ENCODE data around the gene PLEKHG2.

Gene PLEKHG2

DNA sequence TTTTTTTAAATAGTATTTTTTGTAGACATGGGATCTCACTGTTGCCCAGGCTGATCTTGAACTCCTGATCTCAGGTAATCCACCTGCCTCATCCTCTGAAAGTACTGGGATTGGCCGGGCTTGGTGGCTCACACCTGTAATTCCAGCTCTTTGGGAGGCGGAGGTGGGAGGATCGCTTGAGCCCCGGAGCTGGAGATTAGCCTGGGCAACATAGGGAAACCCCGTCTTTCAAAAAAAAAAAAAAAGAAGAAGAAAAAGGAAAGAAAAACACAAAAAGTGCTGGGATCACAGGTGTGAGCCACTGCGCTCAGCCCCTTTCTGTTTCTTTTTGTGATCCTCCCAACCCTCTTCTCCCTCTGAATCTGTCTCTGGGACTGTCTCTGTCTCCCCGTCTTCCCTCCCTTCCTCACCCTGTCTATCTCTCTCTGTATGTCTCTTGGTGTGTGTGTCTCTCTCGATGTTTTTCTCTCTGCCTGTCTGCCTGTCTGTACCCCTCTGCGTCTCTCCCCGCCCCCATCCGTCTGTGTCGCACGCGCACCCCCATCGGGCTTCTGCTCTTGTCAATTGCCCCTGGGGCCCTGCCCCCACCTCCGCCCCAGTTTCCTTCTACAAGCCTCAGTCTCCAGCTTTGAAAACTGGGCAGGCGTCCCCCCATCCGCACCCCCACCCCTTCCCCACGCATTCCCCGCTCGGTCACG lies 6.4 kb upstream of the PLEKHG2 start:
- peak; percentile 70 for DNase-seq (ENCODE audit: low read depth)

DNA sequence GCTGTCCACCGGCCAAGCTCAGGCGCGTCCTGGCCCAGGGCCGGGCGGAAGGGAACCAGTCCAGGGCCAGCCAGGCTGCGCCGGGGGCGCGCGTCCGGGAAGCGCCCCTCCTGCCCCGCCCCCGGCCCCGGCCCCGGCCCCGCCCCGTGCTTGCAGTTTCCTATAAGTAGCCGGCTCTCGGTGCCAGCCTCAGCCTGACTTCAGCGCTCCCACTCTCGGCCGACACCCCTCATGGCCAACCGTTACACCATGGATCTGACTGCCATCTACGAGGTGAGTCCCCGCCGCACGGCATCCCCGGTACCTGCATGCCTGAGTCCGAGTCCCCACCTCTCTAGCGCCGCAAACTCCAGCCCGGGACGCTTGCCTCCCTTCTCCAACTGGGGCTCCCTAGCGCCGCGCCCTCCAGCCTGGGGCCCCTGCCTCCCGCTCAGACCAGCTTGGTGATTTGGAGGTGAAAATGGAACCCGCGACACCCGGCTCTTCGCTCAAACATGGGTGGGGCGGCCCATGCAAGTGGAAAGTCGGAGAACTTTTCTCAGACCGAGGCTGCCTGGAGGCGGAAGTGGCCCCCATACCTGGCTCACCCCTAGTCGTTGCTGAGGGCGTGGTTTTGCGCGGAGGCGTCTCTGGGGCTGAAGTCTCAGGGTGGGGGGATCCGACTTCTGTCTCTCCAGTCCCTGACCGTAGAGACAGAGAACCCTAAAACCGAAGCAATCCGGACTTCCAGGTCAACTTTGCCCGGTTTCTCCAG lies 5.6 kb upstream of the PLEKHG2 start, which contains the start of gene ZFP36:
ZFP36 (plus strand) TSS at position 192 of the 754 bp plus-strand sequence; CDS start at position 250, 58 bp downstream.
- peak; percentile 82 for DNase-seq (ENCODE audit: low read depth)

DNA sequence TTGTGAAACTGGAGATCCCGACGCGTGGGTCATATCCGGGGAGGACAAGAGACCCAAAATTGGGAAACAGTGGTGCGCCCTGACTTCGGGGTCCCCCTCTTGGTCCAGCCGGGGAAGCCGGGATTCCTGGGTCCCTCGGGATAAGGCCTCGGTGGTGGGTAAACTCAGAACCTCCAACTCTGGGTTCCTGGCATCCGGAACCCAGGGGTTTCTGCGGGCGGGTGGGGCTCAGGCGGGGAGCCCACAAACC lies 5.1 kb upstream of the PLEKHG2 start:
- DNase-seq (ENCODE audit: low read depth) = no peak

GRCh38 chr19:39407660-39408391 lies 4.6 kb upstream of the PLEKHG2 start:
- DNase-seq (ENCODE audit: low read depth) = peak; percentile 42

GRCh38 chr19:39408392-39409207 lies 3.9 kb upstream of the PLEKHG2 start:
- no peak for DNase-seq (ENCODE audit: low read depth)

GRCh38 chr19:39409208-39410016 lies 3.1 kb upstream of the PLEKHG2 start:
- DNase-seq (ENCODE audit: low read depth) = peak; percentile 63

DNA sequence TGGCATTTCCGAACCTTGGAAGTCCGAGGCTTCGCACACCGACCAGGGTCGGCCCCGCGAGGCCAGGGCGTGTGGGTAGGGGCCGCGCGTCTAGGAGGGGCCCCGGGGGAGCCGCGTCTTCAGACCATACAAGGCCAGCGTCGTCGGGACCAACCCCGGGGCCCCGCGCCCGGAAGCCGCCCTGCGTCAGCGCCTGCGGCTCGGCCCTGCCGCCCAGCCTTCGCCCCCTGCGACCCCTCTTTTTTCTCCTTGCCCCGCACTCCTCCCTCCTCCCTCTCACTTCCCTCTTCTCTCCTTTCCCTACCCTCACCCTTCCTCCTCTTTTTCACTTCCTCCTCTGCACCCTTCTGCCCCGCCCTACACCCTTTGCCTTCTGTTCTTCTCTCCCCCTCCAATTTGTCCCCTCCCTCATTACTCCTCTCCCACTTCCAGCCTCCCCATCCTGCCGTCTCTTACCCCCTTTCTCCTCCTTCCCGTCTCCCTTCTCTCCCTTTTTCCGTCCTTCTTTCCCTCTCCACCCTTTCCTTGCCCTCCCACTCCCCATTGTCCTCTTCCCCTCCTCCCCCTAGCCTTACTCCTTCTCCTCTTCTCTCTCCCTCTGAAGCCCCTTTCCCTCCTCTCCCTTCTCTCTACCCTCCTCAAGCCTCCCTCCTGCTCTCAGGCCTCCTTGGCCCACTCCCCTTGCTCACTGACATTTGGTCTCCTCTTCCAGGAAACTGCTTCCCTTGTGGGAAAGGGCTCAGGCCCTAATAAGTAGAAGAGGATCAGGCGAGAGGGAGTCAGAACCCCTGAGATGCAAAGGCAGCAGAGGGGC lies 2.2 kb upstream of the PLEKHG2 start:
- DNase-seq (ENCODE audit: low read depth) = peak; percentile 53

DNA sequence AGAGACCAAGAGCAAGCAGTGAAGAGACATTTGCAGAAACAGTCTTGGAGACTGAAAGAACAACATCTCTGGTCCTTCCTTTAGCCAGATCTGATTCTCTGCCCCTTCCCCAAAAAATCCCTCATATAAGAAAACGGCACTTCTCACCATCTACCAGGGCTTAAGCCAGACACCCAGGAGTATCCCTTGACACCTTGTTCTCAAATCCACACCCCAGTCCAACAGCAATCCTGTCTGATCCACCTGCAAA lies 1.7 kb upstream of the PLEKHG2 start:
- DNase-seq (ENCODE audit: low read depth) = no peak

DNA sequence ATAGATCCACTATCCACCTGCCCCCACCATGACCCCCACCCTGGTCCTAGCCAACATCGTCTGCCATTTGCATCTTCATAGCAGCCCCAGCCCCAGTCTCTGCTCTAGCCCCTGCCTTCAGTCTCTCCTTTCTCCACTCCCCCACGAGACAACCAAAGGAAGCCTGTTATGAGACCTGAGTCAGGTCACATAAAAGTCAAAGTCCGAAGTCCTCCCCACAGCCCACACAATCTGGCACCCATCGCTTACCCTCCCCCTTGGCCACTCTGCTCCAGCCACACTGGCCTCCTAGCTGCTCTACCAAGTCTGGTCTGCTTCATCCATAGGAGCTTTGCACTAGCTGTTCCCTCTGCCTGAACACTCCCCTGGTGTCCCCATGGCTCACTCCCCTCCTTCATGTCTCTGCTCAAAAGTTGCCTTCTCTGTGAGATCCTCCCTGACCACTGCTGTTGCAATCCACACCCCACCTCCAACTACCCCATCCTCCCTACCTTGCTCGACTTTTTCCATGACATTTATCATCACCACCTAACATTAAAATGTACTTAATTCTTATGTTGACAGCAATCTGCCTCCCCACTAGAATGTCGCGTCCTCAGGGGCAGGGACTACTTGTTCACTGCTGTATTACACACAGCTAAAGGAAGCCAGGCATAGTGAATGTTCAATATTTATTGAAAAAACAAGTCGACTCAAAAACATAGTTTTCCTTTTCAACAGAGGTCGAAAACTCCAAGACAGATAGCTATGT lies 1.2 kb upstream of the PLEKHG2 start:
- no peak for DNase-seq (ENCODE audit: low read depth)

DNA sequence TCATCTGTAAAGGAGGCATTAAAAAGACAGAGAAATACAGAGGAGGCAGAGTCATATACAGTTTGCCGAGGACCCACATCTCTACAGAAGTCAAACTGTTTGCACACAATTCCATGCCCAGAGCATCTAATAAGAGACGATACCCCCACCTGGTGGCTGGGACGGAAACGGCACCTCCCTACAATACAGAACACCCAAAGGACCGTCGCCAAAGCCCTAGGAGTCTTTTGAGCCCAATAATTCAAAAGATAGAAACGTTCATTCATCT lies 703 bp upstream of the PLEKHG2 start:
- DNase-seq (ENCODE audit: low read depth) = peak; percentile 82

- no peak for DNase-seq (ENCODE audit: low read depth)
Measured at GRCh38 chr19:39412867-39413271, 400 bp downstream of the PLEKHG2 start.

DNA sequence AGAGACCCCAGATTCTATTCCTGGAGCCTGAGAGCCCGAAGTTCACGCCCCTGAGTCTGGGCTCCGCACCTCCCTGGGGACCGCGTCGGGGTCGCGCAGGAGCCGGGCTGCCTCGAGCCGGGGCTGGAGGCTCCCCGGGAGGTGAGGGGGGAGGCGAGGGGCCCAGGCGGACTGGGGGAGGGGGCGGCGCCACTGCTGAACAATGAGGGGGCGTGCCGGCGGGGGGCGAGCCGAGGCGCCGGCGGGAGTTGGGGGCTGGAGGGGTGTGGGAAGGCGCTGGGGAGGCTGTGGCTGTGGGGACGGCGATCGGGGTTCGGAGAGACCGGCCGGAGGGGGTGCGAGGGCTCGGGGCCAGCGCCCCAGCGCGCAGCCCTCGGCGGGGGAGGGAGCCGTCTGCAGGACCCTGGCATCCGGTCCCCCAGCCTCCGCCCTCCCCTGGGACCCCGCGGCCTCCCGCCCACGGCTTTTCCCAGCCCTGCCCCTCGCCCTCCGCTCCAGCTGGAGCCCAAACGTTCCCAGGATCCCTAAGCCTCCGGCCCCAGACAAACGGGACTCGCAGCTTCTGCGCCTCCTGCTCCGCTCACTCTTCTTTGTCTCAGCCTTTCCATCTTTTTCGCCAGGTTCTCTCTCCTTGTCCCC lies 922 bp downstream of the PLEKHG2 start:
- DNase-seq (ENCODE audit: low read depth) = no peak

DNA sequence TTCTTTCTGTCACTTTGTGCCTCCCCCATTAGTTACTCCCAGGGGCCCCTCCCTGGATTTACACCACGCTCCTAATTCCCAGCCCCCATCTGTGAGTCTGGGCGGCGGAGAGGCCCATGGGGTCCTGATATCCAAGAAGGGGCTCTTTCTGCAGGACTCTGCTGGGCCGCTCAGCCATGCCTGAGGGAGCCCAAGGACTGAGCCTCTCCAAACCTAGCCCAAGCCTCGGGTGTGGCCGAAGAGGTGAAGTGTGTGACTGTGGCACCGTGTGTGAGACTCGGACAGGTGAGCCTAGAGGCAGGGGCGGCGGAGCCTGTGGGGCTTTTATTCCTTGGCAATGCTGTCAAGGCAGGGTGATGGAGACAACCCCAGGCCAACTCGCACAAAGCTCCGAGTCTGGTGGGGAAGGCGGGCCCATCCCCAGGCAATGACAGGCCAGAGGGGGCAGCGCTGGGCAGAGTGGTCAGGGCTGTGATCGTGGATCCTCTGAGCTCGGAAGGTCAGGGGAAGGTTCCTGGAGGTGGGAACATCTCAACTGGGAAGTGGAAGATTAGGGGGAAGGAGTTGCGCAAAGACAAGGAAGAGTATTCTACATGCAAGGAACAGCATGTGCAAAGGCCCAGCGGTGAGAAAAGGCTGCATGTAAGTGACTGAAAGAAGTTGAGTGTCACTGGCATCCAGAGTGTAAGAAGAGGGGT lies 1.6 kb downstream of the PLEKHG2 start:
- no peak for DNase-seq (ENCODE audit: low read depth)

DNA sequence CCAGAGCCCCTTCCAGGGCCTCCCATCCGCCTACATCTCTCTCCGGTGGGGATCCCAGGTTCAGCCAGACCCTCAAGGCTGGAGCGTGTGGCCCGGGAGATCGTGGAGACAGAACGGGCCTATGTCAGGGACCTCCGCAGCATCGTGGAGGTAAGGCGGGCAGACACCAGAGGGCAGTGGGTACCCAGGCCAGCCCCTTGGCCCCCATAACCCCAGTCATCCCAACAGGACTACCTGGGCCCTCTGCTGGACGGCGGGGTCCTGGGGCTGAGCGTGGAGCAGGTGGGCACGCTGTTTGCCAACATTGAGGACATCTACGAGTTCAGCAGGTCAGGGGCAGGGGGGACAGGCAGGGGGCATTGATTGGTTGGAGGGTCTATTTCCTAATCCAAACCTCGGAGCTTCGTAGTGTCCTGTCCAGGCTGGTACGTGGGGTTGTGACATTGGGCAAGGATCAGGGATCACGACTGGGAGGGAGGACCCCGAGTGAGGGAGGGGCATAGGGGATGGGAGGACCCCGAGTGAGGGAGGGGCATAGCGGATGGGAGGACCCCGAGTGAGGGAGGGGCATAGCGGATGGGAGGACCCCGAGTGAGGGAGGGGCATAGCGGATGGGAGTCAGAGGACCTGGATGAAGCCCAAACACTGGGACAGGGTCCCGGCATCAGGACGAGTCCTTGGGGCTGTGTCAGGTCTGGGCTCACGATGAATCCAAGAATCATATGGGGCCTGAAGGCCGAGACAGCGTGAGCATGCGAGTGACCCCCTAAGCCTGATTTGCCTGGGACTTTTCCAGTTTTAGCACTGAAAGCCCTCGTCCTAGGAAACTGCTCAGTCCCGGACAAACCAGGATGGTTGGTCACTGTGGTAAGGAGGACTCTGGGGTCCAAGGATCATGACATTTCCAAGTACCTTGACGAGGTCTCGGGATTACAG lies 2.9 kb downstream of the PLEKHG2 start:
- DNase-seq (ENCODE audit: low read depth) = no peak

GRCh38 chr19:39416152-39417120 lies 4.0 kb downstream of the PLEKHG2 start:
- DNase-seq (ENCODE audit: low read depth) = no peak

DNA sequence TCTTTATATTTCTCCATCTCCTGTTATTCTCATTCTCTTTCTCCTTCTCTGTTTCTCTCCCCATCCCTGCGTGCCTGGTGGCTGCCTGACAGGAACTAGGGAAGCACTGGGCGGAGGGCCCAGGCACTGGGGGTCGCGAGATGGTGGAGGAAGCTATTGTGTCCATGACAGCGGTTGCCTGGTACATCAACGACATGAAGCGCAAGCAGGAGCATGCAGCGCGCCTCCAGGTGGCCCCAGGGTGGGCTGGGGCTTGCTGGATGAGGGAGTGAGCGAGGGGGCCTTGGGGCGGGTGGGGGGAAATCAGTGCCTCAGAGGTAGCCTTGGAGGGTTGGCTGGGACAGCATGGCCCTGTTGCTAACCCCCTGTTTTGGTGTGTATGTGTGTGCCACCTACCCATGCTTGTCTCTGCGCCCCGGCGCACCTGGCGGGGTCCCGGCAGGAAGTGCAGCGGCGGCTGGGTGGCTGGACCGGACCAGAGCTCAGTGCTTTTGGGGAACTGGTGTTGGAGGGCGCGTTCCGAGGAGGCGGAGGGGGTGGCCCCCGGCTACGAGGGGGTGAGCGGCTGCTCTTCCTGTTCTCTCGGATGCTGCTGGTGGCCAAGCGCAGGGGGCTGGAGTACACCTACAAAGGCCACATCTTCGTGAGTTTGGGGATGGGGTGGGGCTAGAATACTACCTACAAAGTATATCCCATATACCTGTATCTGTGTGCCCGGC lies 5.2 kb downstream of the PLEKHG2 start:
- DNase-seq (ENCODE audit: low read depth) = no peak
